Loucy (cell line): ENCODE data around the gene SPATA24.

Source experiments
- CTCF ChIP-seq: fragments of 200-600 bp; sonication (generic); conservative IDR thresholded peaks from 2 replicates; pipeline ENCODE4 v1.5.1; 2014; ENCODE audit warnings: mild to moderate bottlenecking, antibody characterized with exemption, low read length
- EZH2phosphoT487 ChIP-seq: fragments of 200-600 bp; IDR thresholded peaks from 2 replicates; pipeline ENCODE4 v1.6.1; 2018; ENCODE audit warnings: antibody characterized with exemption, mild to moderate bottlenecking, moderate library complexity, borderline replicate concordance

GRCh38 chr5:139394123-139394653 lies 9.7 kb downstream of the SPATA24 start:
- TF ChIP-seq CTCF (no peak), EZH2phosphoT487 (no peak)
